ENCODE measurements around the gene UGT2B17. TPM values are rescaled to one million over a fixed set of nuclear protein-coding genes. Genes with fewer than 3 reads are reported as not detected.

The UGT2B17 gene
- total and polyA plus RNA-seq, 2 of the 4 experiments (the other 2 are of a cell fraction): not detected

GRCh38 chr4:68589790-68590189 lies 13.7 kb upstream of the UGT2B17 start:
- no peak overlapping the region for H4K8ac ChIP-seq (ENCODE audit: low read depth in 2 of 2, low read length in 2 of 2)
- no peak overlapping the region for H3K23ac ChIP-seq (ENCODE audit: low read depth, low read length)
- no peak overlapping the region for H2BK120ac ChIP-seq (ENCODE audit: low read depth, low read length)
- no peaks in the 10 kb centered on the region for H3K9me3 ChIP-seq (ENCODE audit: control insufficient read depth, insufficient read depth, low read length)
- H3K36me3 ChIP-seq (ENCODE audit: control insufficient read depth, insufficient read depth, low read length): no peaks in the 10 kb centered on the region
- ChIA-PET CTCF (no interaction called here), POLR2A (ENCODE audit: unreplicated experiment) (no interaction called here)
- H2AK5ac ChIP-seq (ENCODE audit: low read depth, low read length): no peak overlapping the region
- no peak overlapping the region for H3K9ac ChIP-seq (ENCODE audit: low read depth, low read length)
- TF ChIP-seq MAZ (IDR thresholded peaks at IDR 0.05; ENCODE audit: borderline replicate concordance, low read depth, low read length) (no peak), RFX5 (IDR thresholded peaks at IDR 0.05; ENCODE audit: low read depth, low read length) (no peak), POLR2A (IDR thresholded peaks at IDR 0.05; ENCODE audit: low read depth, low read length) (no peak)
- no peak overlapping the region for H2AFZ ChIP-seq (replicated peaks; ENCODE audit: low read length, poor library complexity)
- H3K27ac ChIP-seq (ENCODE audit: insufficient read depth, low read length): no peak overlapping the region
- H3K4me3 ChIP-seq (ENCODE audit: insufficient read depth, low read depth, low read length): no peak overlapping the region
- in situ Hi-C loops (cut with MboI; ENCODE audit: low sequenced_read_pairs): no loop called here
- no peak overlapping the region for H3K18ac ChIP-seq (ENCODE audit: low read depth, low read length)
- no peaks in the 10 kb centered on the region for H3K79me1 ChIP-seq (ENCODE audit: low read depth in 1 of 2, low read length in 2 of 2)
- H3K27me3 ChIP-seq (ENCODE audit: control insufficient read depth, insufficient read depth, low read length): no peaks in the 10 kb centered on the region
- no TSS peak for BruUV-seq (replicated peaks)
- no peak for ATAC-seq (ENCODE audit: low read depth)
- no peak overlapping the region for H3K56ac ChIP-seq (ENCODE audit: extremely low read depth, insufficient read depth, low read length)
- no peak overlapping the region for H2BK5ac ChIP-seq (ENCODE audit: low read depth, low read length, poor library complexity, severe bottlenecking)
- dilution Hi-C loops (cut with HindIII; ENCODE audit: low sequenced_read_pairs, unreplicated experiment): no loop called here
- no peaks in the 10 kb centered on the region for H3K4me1 ChIP-seq (ENCODE audit: control insufficient read depth, insufficient read depth, low read length)
- no peak overlapping the region for H2BK15ac ChIP-seq (ENCODE audit: low read depth, low read length)
- H2AK9ac ChIP-seq (replicated peaks; ENCODE audit: low read depth, low read length, poor library complexity): no peak overlapping the region
- DNase-seq: no peak
- H3K14ac ChIP-seq (replicated peaks; ENCODE audit: low read depth, low read length): no peak overlapping the region
- intact Hi-C loops (cut with micrococcal nuclease): no loop called here
- no peaks in the 10 kb centered on the region for H3K9me1 ChIP-seq (ENCODE audit: insufficient read depth, low read length)
- H3K4me2 ChIP-seq (ENCODE audit: low read depth, low read length): no peak overlapping the region
- H4K91ac ChIP-seq (ENCODE audit: insufficient read depth, low read depth, low read length): no peak overlapping the region
- H4K5ac ChIP-seq (ENCODE audit: low read depth, low read length): no peak overlapping the region
- no peaks in the 10 kb centered on the region for H4K20me1 ChIP-seq (ENCODE audit: insufficient read depth, low read length)
- H3K4ac ChIP-seq (ENCODE audit: low read depth, low read length): no peak overlapping the region
- H2BK20ac ChIP-seq (ENCODE audit: low read depth, low read length): no peak overlapping the region
